GM12878 (cell line): Measurements from ENCODE around the gene TLNRD1. TPM values are rescaled to one million over a fixed set of nuclear protein-coding genes. Genes with fewer than 3 reads are reported as not detected.

Experiments
- ATAC-seq: fragments of 200-7000 bp; cut with Tn5 transposase; 3 replicates; pipeline ENCODE4 v1.9.1; 2020; ENCODE audit warnings: mild to moderate bottlenecking, moderate library complexity
- BruUV-seq: library from RNA; stranded (reverse); fragments of 400-500 nt; replicated peaks from 2 replicates; lab custom pipeline; 2021; lab: Mats Ljungman, UMichigan
- CTCF ChIA-PET: fragments of 300-600 bp; sonication (Branson Sonifier 250); formaldehyde crosslinking; extraction: SDS; loops from one replicate; lab custom pipeline; 2021; ENCODE audit warnings: inconsistent platforms; lab: Yijun Ruan, JAX
- POLR2A ChIA-PET: fragments of 350-600 bp; formaldehyde crosslinking; extraction: SDS; loops from one replicate; lab custom pipeline; 2021; ENCODE audit warnings: inconsistent platforms; lab: Charles Lee
- RAD21 ChIA-PET: fragments of 300-600 bp; sonication (Branson Sonifier 250); formaldehyde crosslinking; loops from one replicate; lab custom pipeline; 2023; ENCODE audit warnings: antibody characterized with exemption; ENCODE audit not compliant: unreplicated experiment; lab: Charles Lee
- SMC1A ChIA-PET: fragments of 300-600 bp; sonication (Branson Sonifier 250); formaldehyde crosslinking; loops from one replicate; lab custom pipeline; 2023; ENCODE audit not compliant: unreplicated experiment, uncharacterized antibody; lab: Charles Lee
- DNase-seq: peaks from one replicate; pipeline ENCODE4 v3.0.0-alpha.2; 2011; ENCODE audit warnings: low read depth, low spot score
- FAIRE-seq: peaks from 3 replicates; lab custom pipeline; 2011; peaks lifted over from hg19 to GRCh38; lab: Jason Lieb, UNC
- H2AFZ ChIP-seq: 2 replicates; pipeline ENCODE4 v1.6.0; 2011; ENCODE audit warnings: low read depth, low read length, control low read depth; ENCODE audit not compliant: control insufficient read depth
- H3K27ac ChIP-seq: 2 replicates; pipeline ENCODE4 v1.5.1; 2011; ENCODE audit warnings: control low read depth; ENCODE audit not compliant: control insufficient read depth, insufficient read depth
- H3K27me3 ChIP-seq, 2 experiments: replicated peaks in 1 of 2; 2 replicates each; pipeline versions ENCODE4 v1.6.0 to v1.6.1; 2011; ENCODE audit warnings: low read length in 1 of 2; ENCODE audit not compliant: control insufficient read depth in 2 of 2, insufficient read depth in 2 of 2
- H3K36me3 ChIP-seq, 2 experiments: 2 replicates each; pipeline ENCODE4 v1.5.1; 2011; ENCODE audit warnings: low read length in 1 of 2; ENCODE audit not compliant: control insufficient read depth in 2 of 2, insufficient read depth in 2 of 2
- H3K4me1 ChIP-seq: 2 replicates; pipeline ENCODE4 v1.6.1; 2011; ENCODE audit warnings: mild to moderate bottlenecking, low read length, moderate library complexity, mixed read lengths; ENCODE audit not compliant: control insufficient read depth, insufficient read depth
- H3K4me2 ChIP-seq: 2 replicates; pipeline ENCODE4 v1.6.0; 2011; ENCODE audit warnings: control low read depth; ENCODE audit not compliant: control insufficient read depth, insufficient read depth
- H3K4me3 ChIP-seq: fragments of 200-600 bp; sonication (generic); 2 replicates; pipeline ENCODE4 v1.5.1; 2016
- H3K79me2 ChIP-seq: 2 replicates; pipeline ENCODE4 v1.6.0; 2011; ENCODE audit warnings: low read length; ENCODE audit not compliant: control insufficient read depth, insufficient read depth
- H3K9ac ChIP-seq: 2 replicates; pipeline ENCODE4 v1.8.0; 2011; ENCODE audit warnings: low read length, control low read depth, mixed read lengths; ENCODE audit not compliant: control insufficient read depth, insufficient read depth
- H3K9me3 ChIP-seq: replicated peaks from 3 replicates; pipeline ENCODE4 v1.5.1; 2011; ENCODE audit warnings: mild to moderate bottlenecking, low read length; ENCODE audit not compliant: control insufficient read depth, insufficient read depth
- H4K20me1 ChIP-seq: 2 replicates; pipeline ENCODE4 v1.6.0; 2011; ENCODE audit not compliant: control insufficient read depth, insufficient read depth
- BRCA1 ChIP-seq: IDR thresholded peaks from 2 replicates; pipeline ENCODE4 v1.6.1; 2011; ENCODE audit warnings: low read depth, low read length, improper control_type of control experiment
- IRF4 ChIP-seq: IDR thresholded peaks from 2 replicates; pipeline ENCODE4 v1.6.1; 2011; ENCODE audit warnings: low read depth, low read length
- STAT1 ChIP-seq: fragments of 450-650 bp; conservative IDR thresholded peaks from 2 replicates; pipeline ENCODE4 v1.6.1; 2014; ENCODE audit warnings: antibody characterized with exemption, mild to moderate bottlenecking
- ZNF687 ChIP-seq: fragments of 450-650 bp; IDR thresholded peaks from 2 replicates; pipeline ENCODE4 v1.6.1; 2017; ENCODE audit warnings: mild to moderate bottlenecking, moderate library complexity
- WGBS: methylation state at CpG from one replicate; pipeline ENCODE4 v1.1.6; 2016; ENCODE audit warnings: low lambda C conversion rate; ENCODE audit not compliant: insufficient replicate concordance, insufficient coverage; ENCODE audit errors: missing lambda C conversion rate; 5-methylcytosine and 5-hydroxymethylcytosine counted together
- in situ Hi-C: fragments of 300-500 bp; cut with MboI; formaldehyde crosslinking; loops from 9 replicates; pipeline ENCODE4 v1.14.3; 2018; ENCODE audit warnings: mixed read lengths
- intact Hi-C: fragments of 100-400 bp; cut with micrococcal nuclease; formaldehyde crosslinking; loops from one replicate; pipeline ENCODE4 v1.14.2; 2022; ENCODE audit not compliant: unreplicated experiment
- polyA plus RNA-seq, 11 experiments: library from polyadenylated mRNA; depleted of rRNA in 4 of 11; unstranded in 6 of 11; stranded (reverse) in 5 of 11; fragments of >200 nt; fragmentation: Nextera tagmentation in 4 of 11; fragmentation: Illumina TruSeq in 1 of 11; extraction: Ambion mirVana in 4 of 11; extraction: Trizol in 1 of 11; gene quantifications; 1 replicate in 1 of 11; 2 replicates in 10 of 11; pipeline versions ENCODE4 v1.2.1 to v1.2.3, GENCODE V29; 2011 to 2016; ENCODE audit warnings: inconsistent platforms in 2 of 11, missing spikeins in 2 of 11, low read depth in 1 of 11
- total RNA-seq, 4 experiments: library from RNA; depleted of rRNA in 3 of 4; stranded (reverse); fragments of >200 nt in 3 of 4; fragmentation: Illumina TruSeq in 1 of 4; extraction: Trizol in 1 of 4; gene quantifications; 2 replicates each; pipeline versions ENCODE4 v1.2.1 to v1.2.3, GENCODE V29; 2013 to 2021
- TF ChIP-seq, protein P1 (sequence below): IDR thresholded peaks from 2 replicates; pipeline ENCODE4 v1.6.1; 2011; ENCODE audit warnings: low read depth, low read length, improper control_type of control experiment, borderline replicate concordance
- TF ChIP-seq, protein P2 (sequence below): fragments of 450-650 bp; IDR thresholded peaks from 2 replicates; pipeline ENCODE4 v1.6.1; 2017; ENCODE audit warnings: mild to moderate bottlenecking, moderate library complexity

TLNRD1 gene
- total and polyA plus RNA-seq, 10 of the 15 experiments (the other 5 are each of a cell fraction or from before 2014, with no cell fraction given), result 2.5 to 44.8 (median 9.1) TPM

DNA sequence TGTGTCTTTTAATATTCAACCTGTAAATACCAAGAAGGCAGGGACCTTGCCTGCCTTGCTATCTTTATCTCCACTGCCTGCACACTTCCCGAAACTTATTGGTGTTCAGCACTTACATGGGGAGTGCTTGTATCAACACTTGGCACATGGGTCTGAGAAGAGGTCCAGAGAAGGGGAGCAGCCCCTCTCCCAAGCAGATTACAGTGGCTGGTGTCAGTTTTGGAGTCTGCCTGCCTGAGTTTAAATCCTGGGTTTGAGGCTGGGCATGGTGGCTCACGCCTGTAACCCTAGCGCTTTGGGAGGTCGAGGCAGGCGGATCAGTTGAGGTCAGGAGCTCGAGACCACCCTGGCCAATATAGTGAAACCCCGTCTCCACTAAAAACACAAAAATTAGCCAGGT is 31.4 kb upstream of the TLNRD1 start:
- no peaks in the 10 kb centered on the region; a peak in 1 of 4 replicates for H3K36me3 ChIP-seq
- intact Hi-C loops (no loop called here), in situ Hi-C loops (no loop called here)
- BruUV-seq, result no TSS peak
- CTCF ChIA-PET, result interaction anchor here (0.6 to 4.4 kb wide), 31 partner anchors 9 to 732 kb away, joined by 3 to 39 read pairs (median 4); partner anchors contain the start of gene CEMIP
- H3K27me3 ChIP-seq, result no peaks in the 10 kb centered on the region
- H3K4me1 ChIP-seq, result no peaks in the 10 kb centered on the region
- POLR2A ChIA-PET, result no interaction called here
- H2AFZ ChIP-seq, result no peak overlapping the region
- H3K27ac ChIP-seq, result no peak overlapping the region
- TF ChIP-seq, protein P1, sequence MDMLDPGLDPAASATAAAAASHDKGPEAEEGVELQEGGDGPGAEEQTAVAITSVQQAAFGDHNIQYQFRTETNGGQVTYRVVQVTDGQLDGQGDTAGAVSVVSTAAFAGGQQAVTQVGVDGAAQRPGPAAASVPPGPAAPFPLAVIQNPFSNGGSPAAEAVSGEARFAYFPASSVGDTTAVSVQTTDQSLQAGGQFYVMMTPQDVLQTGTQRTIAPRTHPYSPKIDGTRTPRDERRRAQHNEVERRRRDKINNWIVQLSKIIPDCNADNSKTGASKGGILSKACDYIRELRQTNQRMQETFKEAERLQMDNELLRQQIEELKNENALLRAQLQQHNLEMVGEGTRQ, result no peak
- TF ChIP-seq IRF4 (no peak), STAT1 (no peak), BRCA1 (no peak), ZNF687 (no peak)
- TF ChIP-seq, protein P2, sequence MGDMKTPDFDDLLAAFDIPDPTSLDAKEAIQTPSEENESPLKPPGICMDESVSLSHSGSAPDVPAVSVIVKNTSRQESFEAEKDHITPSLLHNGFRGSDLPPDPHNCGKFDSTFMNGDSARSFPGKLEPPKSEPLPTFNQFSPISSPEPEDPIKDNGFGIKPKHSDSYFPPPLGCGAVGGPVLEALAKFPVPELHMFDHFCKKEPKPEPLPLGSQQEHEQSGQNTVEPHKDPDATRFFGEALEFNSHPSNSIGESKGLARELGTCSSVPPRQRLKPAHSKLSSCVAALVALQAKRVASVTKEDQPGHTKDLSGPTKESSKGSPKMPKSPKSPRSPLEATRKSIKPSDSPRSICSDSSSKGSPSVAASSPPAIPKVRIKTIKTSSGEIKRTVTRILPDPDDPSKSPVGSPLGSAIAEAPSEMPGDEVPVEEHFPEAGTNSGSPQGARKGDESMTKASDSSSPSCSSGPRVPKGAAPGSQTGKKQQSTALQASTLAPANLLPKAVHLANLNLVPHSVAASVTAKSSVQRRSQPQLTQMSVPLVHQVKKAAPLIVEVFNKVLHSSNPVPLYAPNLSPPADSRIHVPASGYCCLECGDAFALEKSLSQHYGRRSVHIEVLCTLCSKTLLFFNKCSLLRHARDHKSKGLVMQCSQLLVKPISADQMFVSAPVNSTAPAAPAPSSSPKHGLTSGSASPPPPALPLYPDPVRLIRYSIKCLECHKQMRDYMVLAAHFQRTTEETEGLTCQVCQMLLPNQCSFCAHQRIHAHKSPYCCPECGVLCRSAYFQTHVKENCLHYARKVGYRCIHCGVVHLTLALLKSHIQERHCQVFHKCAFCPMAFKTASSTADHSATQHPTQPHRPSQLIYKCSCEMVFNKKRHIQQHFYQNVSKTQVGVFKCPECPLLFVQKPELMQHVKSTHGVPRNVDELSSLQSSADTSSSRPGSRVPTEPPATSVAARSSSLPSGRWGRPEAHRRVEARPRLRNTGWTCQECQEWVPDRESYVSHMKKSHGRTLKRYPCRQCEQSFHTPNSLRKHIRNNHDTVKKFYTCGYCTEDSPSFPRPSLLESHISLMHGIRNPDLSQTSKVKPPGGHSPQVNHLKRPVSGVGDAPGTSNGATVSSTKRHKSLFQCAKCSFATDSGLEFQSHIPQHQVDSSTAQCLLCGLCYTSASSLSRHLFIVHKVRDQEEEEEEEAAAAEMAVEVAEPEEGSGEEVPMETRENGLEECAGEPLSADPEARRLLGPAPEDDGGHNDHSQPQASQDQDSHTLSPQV, result no peak
- H3K4me2 ChIP-seq, result no peak overlapping the region
- H4K20me1 ChIP-seq, result no peaks in the 10 kb centered on the region
- SMC1A ChIA-PET, result interaction anchor here (0.7 to 4.3 kb wide), 14 partner anchors 10 to 513 kb away, joined by 3 to 18 read pairs (median 4); partner anchors contain the start of gene CEMIP
- RAD21 ChIA-PET, result interaction anchor here (1.1 to 3.8 kb wide), 7 partner anchors 10 to 513 kb away, joined by 4 to 23 read pairs (median 8); partner anchors contain the start of gene CEMIP
- no peak overlapping the region for H3K9ac ChIP-seq
- DNase-seq, result no peak
- no peak for FAIRE-seq
- WGBS, result 90% methylated on average over 7 of the region's 7 CpGs
- ATAC-seq, result no peak
- H3K9me3 ChIP-seq, result no peaks in the 10 kb centered on the region
- no peaks in the 10 kb centered on the region for H3K79me2 ChIP-seq
- no peak overlapping the region for H3K4me3 ChIP-seq
